Stomach smooth muscle (tissue), 2 donors: ENCODE measurements around the gene SUSD6.
"Not testable (repeated sequence)": the region's sequence is repeated elsewhere in the genome, so short reads cannot be mapped to it uniquely, and the experiment has no call there.

Experiments used
- H3K27ac ChIP-seq: one replicate; pipeline ENCODE4 v1.7.0; 2013; ENCODE audit warnings: mild to moderate bottlenecking, low read length, inconsistent platforms
- H3K27me3 ChIP-seq, 2 donors: one replicate each; pipeline ENCODE4 v1.7.0; 2013; ENCODE audit warnings: low read length in 2 of 2; ENCODE audit not compliant: insufficient read depth in 2 of 2, control insufficient read depth in 1 of 2
- H3K36me3 ChIP-seq, 2 donors: one replicate each; pipeline ENCODE4 v1.7.0; 2013; ENCODE audit warnings: low read length in 2 of 2; ENCODE audit not compliant: control insufficient read depth in 2 of 2, insufficient read depth in 2 of 2
- H3K4me1 ChIP-seq: one replicate; pipeline ENCODE4 v1.7.0; 2013; ENCODE audit warnings: low read length; ENCODE audit not compliant: control insufficient read depth, insufficient read depth
- H3K4me3 ChIP-seq, 2 donors: one replicate each; pipeline ENCODE4 v1.7.0; 2013; ENCODE audit warnings: low read length in 2 of 2
- H3K9ac ChIP-seq, 2 donors: one replicate each; pipeline ENCODE4 v1.7.0; 2013; ENCODE audit warnings: low read length in 2 of 2, mild to moderate bottlenecking in 1 of 2
- H3K9me3 ChIP-seq, 2 donors: one replicate each; pipeline ENCODE4 v1.7.0; 2013; ENCODE audit warnings: low read length in 2 of 2; ENCODE audit not compliant: control insufficient read depth in 2 of 2
- donor health status: healthy.
- donor health status: Pancreatic carcinoma.

SUSD6 gene

GRCh38 chr14:69696204-69696527 is 84.8 kb downstream of the SUSD6 start:
- H3K9me3 ChIP-seq: no peaks in the 10 kb centered on the region
- no peak overlapping the region for H3K27ac ChIP-seq
- H3K4me3 ChIP-seq: peak overlapping the region in 1 of 2 donors; percentile 9
- H3K4me1 ChIP-seq: peaks cover 36% of the 10 kb centered on the region
- no peak overlapping the region for H3K9ac ChIP-seq
- no peaks in the 10 kb centered on the region for H3K36me3 ChIP-seq
- no peaks in the 10 kb centered on the region for H3K27me3 ChIP-seq

- no peaks in the 10 kb centered on the region for H3K9me3 ChIP-seq
- no peaks in the 10 kb centered on the region for H3K27me3 ChIP-seq
- no peak overlapping the region for H3K4me3 ChIP-seq
- H3K9ac ChIP-seq: no peak overlapping the region
- no peak overlapping the region for H3K27ac ChIP-seq
- no peaks in the 10 kb centered on the region for H3K36me3 ChIP-seq
- peaks cover 38% of the 10 kb centered on the region for H3K4me1 ChIP-seq
Measured at GRCh38 chr14:69696633-69697557, 85.5 kb downstream of the SUSD6 start.

- Histone ChIP-seq H3K4me1 (peaks cover 36% of the 10 kb centered on the region), H3K27ac (no peak overlapping the region), H3K9me3 (no peaks in the 10 kb centered on the region), H3K36me3 (peaks cover 0 to 4% of the 10 kb centered on the region in 2 donors), H3K27me3 (no peaks in the 10 kb centered on the region), H3K9ac (no peak overlapping the region), H3K4me3 (no peak overlapping the region)
Measured at GRCh38 chr14:69698572-69698971, 87.2 kb downstream of the SUSD6 start.

GRCh38 chr14:69699243-69699642 is 87.8 kb downstream of the SUSD6 start:
- not testable (repeated sequence) for H3K27me3 ChIP-seq, H3K36me3 ChIP-seq, H3K9me3 ChIP-seq, H3K27ac ChIP-seq, H3K9ac ChIP-seq, H3K4me3 ChIP-seq
- H3K4me1 ChIP-seq: peaks cover 36% of the 10 kb centered on the region

GRCh38 chr14:69699748-69700303 is 88.4 kb downstream of the SUSD6 start:
- H3K9me3 ChIP-seq: no peaks in the 10 kb centered on the region
- no peaks in the 10 kb centered on the region for H3K27me3 ChIP-seq
- H3K9ac ChIP-seq: no peak overlapping the region
- peaks cover 9 to 11% of the 10 kb centered on the region in 2 donors for H3K36me3 ChIP-seq
- peaks cover 32% of the 10 kb centered on the region for H3K4me1 ChIP-seq
- H3K4me3 ChIP-seq: no peak overlapping the region
- no peak overlapping the region for H3K27ac ChIP-seq

- Histone ChIP-seq H3K27ac (no peak overlapping the region), H3K4me3 (no peak overlapping the region), H3K36me3 (peaks cover 14 to 15% of the 10 kb centered on the region in 2 donors), H3K4me1 (peaks cover 27% of the 10 kb centered on the region), H3K9ac (no peak overlapping the region), H3K9me3 (no peaks in the 10 kb centered on the region), H3K27me3 (no peaks in the 10 kb centered on the region)
Measured at GRCh38 chr14:69700575-69700974, 89.2 kb downstream of the SUSD6 start.

GRCh38 chr14:69701291-69701690 is 89.9 kb downstream of the SUSD6 start:
- no peak overlapping the region for H3K4me3 ChIP-seq
- H3K27me3 ChIP-seq: no peaks in the 10 kb centered on the region
- no peak overlapping the region for H3K9ac ChIP-seq
- H3K27ac ChIP-seq: no peak overlapping the region
- peaks cover 18 to 20% of the 10 kb centered on the region in 2 donors for H3K36me3 ChIP-seq
- peaks cover 21% of the 10 kb centered on the region for H3K4me1 ChIP-seq
- H3K9me3 ChIP-seq: no peaks in the 10 kb centered on the region

- H3K27ac ChIP-seq: no peak overlapping the region
- H3K9me3 ChIP-seq: no peaks in the 10 kb centered on the region
- H3K36me3 ChIP-seq: peaks cover 18 to 20% of the 10 kb centered on the region in 2 donors
- no peak overlapping the region for H3K4me3 ChIP-seq
- peaks cover 17% of the 10 kb centered on the region for H3K4me1 ChIP-seq
- H3K27me3 ChIP-seq: no peaks in the 10 kb centered on the region
- no peak overlapping the region for H3K9ac ChIP-seq
Measured at GRCh38 chr14:69701857-69702256, 90.5 kb downstream of the SUSD6 start.

- Histone ChIP-seq H3K36me3 (peaks cover 20 to 22% of the 10 kb centered on the region in 2 donors), H3K4me3 (no peak overlapping the region), H3K9ac (no peak overlapping the region), H3K4me1 (peaks cover 9% of the 10 kb centered on the region), H3K9me3 (no peaks in the 10 kb centered on the region), H3K27ac (no peak overlapping the region), H3K27me3 (no peaks in the 10 kb centered on the region)
Measured at GRCh38 chr14:69703047-69704039, 91.9 kb downstream of the SUSD6 start.

- Histone ChIP-seq H3K27me3 (no peaks in the 10 kb centered on the region), H3K4me3 (no peak overlapping the region), H3K9ac (no peak overlapping the region), H3K4me1 (peaks cover 9% of the 10 kb centered on the region), H3K9me3 (no peaks in the 10 kb centered on the region), H3K27ac (no peak overlapping the region), H3K36me3 (peaks cover 27 to 31% of the 10 kb centered on the region in 2 donors)
Measured at GRCh38 chr14:69704319-69704718, 92.9 kb downstream of the SUSD6 start.
